PFSK-1 (cell line): Measurements from ENCODE around the gene BCAR3.

ENCODE experiments used
- POLR2AphosphoS5 ChIP-seq: IDR thresholded peaks from 2 replicates; pipeline ENCODE4 v1.6.1; 2012; ENCODE audit warnings: low read depth, mild to moderate bottlenecking, control low read depth, low read length, moderate library complexity
- SIN3A ChIP-seq: IDR thresholded peaks from 2 replicates; pipeline ENCODE4 v1.6.1; 2012; ENCODE audit warnings: mild to moderate bottlenecking, low read length, moderate library complexity, borderline replicate concordance; ENCODE audit not compliant: insufficient read depth
- TF ChIP-seq, protein P1 (sequence below), 2 experiments: IDR thresholded peaks; 2 replicates each; pipeline versions ENCODE4 v1.6.1 to v1.8.0; 2011 to 2012; ENCODE audit warnings: low read depth in 2 of 2, low read length in 2 of 2, control low read depth in 1 of 2, inconsistent platforms in 1 of 2, mild to moderate bottlenecking in 1 of 2, moderate library complexity in 1 of 2; ENCODE audit not compliant: insufficient read depth in 1 of 2

DNA sequence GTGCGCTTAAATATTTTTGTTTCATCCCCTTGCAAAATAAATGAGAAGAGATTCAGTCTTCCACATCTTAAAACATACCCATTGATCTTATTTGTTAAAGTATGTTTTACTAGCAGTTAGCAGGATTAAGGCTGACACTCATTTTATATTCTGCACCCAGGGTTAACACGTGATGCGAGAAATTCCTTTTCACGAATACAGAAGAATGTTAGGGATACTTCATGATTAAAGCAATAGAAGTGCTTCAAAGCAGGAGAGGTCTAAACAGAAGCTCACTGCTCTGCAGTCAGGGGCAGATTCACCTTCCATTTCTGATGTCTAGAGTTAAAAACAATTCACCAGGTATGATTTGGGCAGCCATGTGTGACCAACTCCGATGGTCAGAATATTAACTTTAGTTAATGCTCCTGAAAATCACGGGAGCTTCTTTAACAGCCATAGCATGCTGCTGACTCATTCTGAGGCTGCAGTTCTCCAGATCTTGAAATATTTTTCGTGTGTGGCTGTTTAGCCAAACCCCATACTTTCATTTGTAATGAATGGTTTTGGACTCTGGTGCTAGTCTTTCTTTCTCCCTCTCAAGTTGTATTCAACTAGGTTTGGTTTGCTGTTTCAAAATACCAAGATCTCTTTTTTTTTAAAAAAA, 19.7 kb downstream of the BCAR3 start:
- TF ChIP-seq POLR2AphosphoS5, result no peak
- TF ChIP-seq, protein P1, sequence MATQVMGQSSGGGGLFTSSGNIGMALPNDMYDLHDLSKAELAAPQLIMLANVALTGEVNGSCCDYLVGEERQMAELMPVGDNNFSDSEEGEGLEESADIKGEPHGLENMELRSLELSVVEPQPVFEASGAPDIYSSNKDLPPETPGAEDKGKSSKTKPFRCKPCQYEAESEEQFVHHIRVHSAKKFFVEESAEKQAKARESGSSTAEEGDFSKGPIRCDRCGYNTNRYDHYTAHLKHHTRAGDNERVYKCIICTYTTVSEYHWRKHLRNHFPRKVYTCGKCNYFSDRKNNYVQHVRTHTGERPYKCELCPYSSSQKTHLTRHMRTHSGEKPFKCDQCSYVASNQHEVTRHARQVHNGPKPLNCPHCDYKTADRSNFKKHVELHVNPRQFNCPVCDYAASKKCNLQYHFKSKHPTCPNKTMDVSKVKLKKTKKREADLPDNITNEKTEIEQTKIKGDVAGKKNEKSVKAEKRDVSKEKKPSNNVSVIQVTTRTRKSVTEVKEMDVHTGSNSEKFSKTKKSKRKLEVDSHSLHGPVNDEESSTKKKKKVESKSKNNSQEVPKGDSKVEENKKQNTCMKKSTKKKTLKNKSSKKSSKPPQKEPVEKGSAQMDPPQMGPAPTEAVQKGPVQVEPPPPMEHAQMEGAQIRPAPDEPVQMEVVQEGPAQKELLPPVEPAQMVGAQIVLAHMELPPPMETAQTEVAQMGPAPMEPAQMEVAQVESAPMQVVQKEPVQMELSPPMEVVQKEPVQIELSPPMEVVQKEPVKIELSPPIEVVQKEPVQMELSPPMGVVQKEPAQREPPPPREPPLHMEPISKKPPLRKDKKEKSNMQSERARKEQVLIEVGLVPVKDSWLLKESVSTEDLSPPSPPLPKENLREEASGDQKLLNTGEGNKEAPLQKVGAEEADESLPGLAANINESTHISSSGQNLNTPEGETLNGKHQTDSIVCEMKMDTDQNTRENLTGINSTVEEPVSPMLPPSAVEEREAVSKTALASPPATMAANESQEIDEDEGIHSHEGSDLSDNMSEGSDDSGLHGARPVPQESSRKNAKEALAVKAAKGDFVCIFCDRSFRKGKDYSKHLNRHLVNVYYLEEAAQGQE (IDR thresholded peaks at IDR 0.05; ENCODE audit: insufficient read depth in 1 of 2, low read depth in 2 of 2, low read length in 2 of 2), result no peak
- TF ChIP-seq SIN3A, result no peak
